Lower leg skin (tissue), 3 donors: ENCODE data around the gene CETN1.

ENCODE experiments used
- CTCF ChIP-seq, 3 donors: fragments of 450-650 bp; IDR thresholded peaks; one replicate each; pipeline ENCODE4 v1.5.1; 2016; ENCODE audit warnings: antibody characterized with exemption in 3 of 3, mild to moderate bottlenecking in 3 of 3, moderate library complexity in 2 of 3
- POLR2A ChIP-seq, 2 donors: fragments of 450-650 bp; IDR thresholded peaks; one replicate each; pipeline ENCODE4 v1.6.1; 2016 to 2017; ENCODE audit warnings: antibody characterized with exemption in 2 of 2, mild to moderate bottlenecking in 1 of 2, moderate library complexity in 1 of 2

GRCh38 chr18:581096-581495 is 916 bp downstream of the CETN1 start:
- TF ChIP-seq POLR2A (IDR thresholded peaks at IDR 0.05) (no peak), CTCF (IDR thresholded peaks at IDR 0.05) (no peak)
